A549 (cell line): ENCODE measurements around the gene KSR1. TPM values are rescaled to one million over a fixed set of nuclear protein-coding genes. Genes with fewer than 3 reads are reported as not detected.

Source experiments
- ATAC-seq, 2 experiments: fragments of 200-7000 bp in 1 of 2; fragments of >200 bp in 1 of 2; cut with Nextera tagmentation in 1 of 2; cut with Tn5 transposase in 1 of 2; 3 replicates each; pipeline versions ENCODE4 v1.8.0 to v1.9.1; 2018 to 2020; ENCODE audit warnings: mild to moderate bottlenecking in 1 of 2, moderate library complexity in 1 of 2
- CTCF ChIA-PET: fragments of 300-600 bp; sonication (Branson Sonifier 250); formaldehyde crosslinking; extraction: SDS; loops from one replicate; lab custom pipeline; 2021; ENCODE audit warnings: antibody characterized with exemption, inconsistent platforms; lab: Yijun Ruan, JAX
- POLR2A ChIA-PET: fragments of 350-600 bp; formaldehyde crosslinking; extraction: SDS; loops from one replicate; lab custom pipeline; 2021; ENCODE audit warnings: antibody characterized with exemption, inconsistent platforms; lab: Yijun Ruan, JAX
- DNase-seq, 2 experiments: peaks; one replicate each; pipeline versions ENCODE4 v3.0.0 to v3.0.0-alpha.2; 2011 to 2016; ENCODE audit warnings: low read depth in 1 of 2, low spot score in 1 of 2
- FAIRE-seq: peaks from 2 replicates; lab custom pipeline; 2011; peaks lifted over from hg19 to GRCh38; lab: Jason Lieb, UNC
- H3K27ac ChIP-seq, 2 experiments: fragments of >200 bp; sonication (Bioruptor Twin); formaldehyde crosslinking; 3 replicates each; pipeline ENCODE4 v1.5.1; 2016 to 2017
- H3K4me1 ChIP-seq: fragments of >200 bp; sonication (Bioruptor Twin); formaldehyde crosslinking; 3 replicates; pipeline ENCODE4 v1.6.1; 2016
- H3K4me2 ChIP-seq: fragments of >200 bp; sonication (Bioruptor Twin); formaldehyde crosslinking; 3 replicates; pipeline ENCODE4 v1.6.1; 2016
- H3K4me3 ChIP-seq: fragments of >200 bp; sonication (Bioruptor Twin); formaldehyde crosslinking; 3 replicates; pipeline ENCODE4 v1.5.1; 2016
- H3K9me3 ChIP-seq: fragments of >200 bp; sonication (Bioruptor Twin); formaldehyde crosslinking; 3 replicates; pipeline ENCODE4 v1.6.1; 2016
- BCL3 ChIP-seq: fragments of >200 bp; sonication (Bioruptor Twin); formaldehyde crosslinking; IDR thresholded peaks from 3 replicates; pipeline ENCODE4 v1.6.1; 2016
- CBX2 ChIP-seq: fragments of 200-600 bp; sonication (generic); IDR thresholded peaks from 2 replicates; pipeline ENCODE4 v1.6.1; 2016; ENCODE audit warnings: low read depth, mild to moderate bottlenecking, borderline replicate concordance
- CBX8 ChIP-seq: fragments of 200-600 bp; sonication (generic); IDR thresholded peaks from 2 replicates; pipeline ENCODE4 v1.6.1; 2016
- CEBPB ChIP-seq, 2 experiments: fragments of >200 bp in 1 of 2; sonication (Bioruptor Twin) in 1 of 2; formaldehyde crosslinking in 1 of 2; IDR thresholded peaks; 2 replicates each; pipeline ENCODE4 v1.6.1; 2012 to 2016
- EHF ChIP-seq: fragments of 250-450 bp; sonication (Bioruptor Pico); IDR thresholded peaks from 2 replicates; pipeline ENCODE4 v1.5.0; 2020; ENCODE audit warnings: mild to moderate bottlenecking
- EHMT2 ChIP-seq: fragments of 200-600 bp; sonication (generic); IDR thresholded peaks from 2 replicates; pipeline ENCODE4 v1.6.1; 2016; ENCODE audit warnings: antibody characterized with exemption, low read depth, mild to moderate bottlenecking, moderate library complexity
- ESRRA ChIP-seq: fragments of 150-350 bp; IDR thresholded peaks from 2 replicates; pipeline ENCODE4 v1.6.1; 2014; ENCODE audit warnings: mild to moderate bottlenecking, low read length, borderline replicate concordance
- FOSL2 ChIP-seq, 2 experiments: fragments of 450-650 bp in 1 of 2; fragments of >200 bp in 1 of 2; sonication (Bioruptor Twin) in 1 of 2; formaldehyde crosslinking; IDR thresholded peaks; 2 replicates each; pipeline versions ENCODE4 v1.5.0 to v1.6.1; 2016 to 2020; ENCODE audit warnings: mild to moderate bottlenecking in 1 of 2, moderate library complexity in 1 of 2
- HOXA7 ChIP-seq: fragments of 250-450 bp; sonication (Bioruptor Pico); IDR thresholded peaks from 2 replicates; pipeline ENCODE4 v1.5.0; 2020; ENCODE audit warnings: mild to moderate bottlenecking, moderate library complexity
- HOXB13 ChIP-seq: fragments of 250-450 bp; sonication (Bioruptor Pico); IDR thresholded peaks from 2 replicates; pipeline ENCODE4 v1.5.0; 2020; ENCODE audit warnings: low read depth, mild to moderate bottlenecking, moderate library complexity
- NFE2L2 ChIP-seq: fragments of 150-350 bp; conservative IDR thresholded peaks from 2 replicates; pipeline ENCODE4 v1.6.1; 2014; ENCODE audit warnings: low read length
- NPAS2 ChIP-seq: fragments of 250-450 bp; sonication (Bioruptor Pico); IDR thresholded peaks from 2 replicates; pipeline ENCODE4 v1.8.0; 2022; ENCODE audit warnings: mild to moderate bottlenecking, moderate library complexity, borderline replicate concordance
- POLR2A ChIP-seq: IDR thresholded peaks from 2 replicates; pipeline ENCODE4 v1.6.1; 2012; ENCODE audit warnings: mild to moderate bottlenecking, low read length
- RARB ChIP-seq: fragments of 250-450 bp; sonication (Bioruptor Pico); IDR thresholded peaks from 2 replicates; pipeline ENCODE4 v1.8.0; 2021; ENCODE audit warnings: mild to moderate bottlenecking, moderate library complexity
- REST ChIP-seq: fragments of 200-600 bp; sonication (generic); IDR thresholded peaks from 2 replicates; pipeline ENCODE4 v1.6.1; 2016; ENCODE audit warnings: antibody characterized with exemption, mild to moderate bottlenecking, moderate library complexity
- WGBS: methylation state at CpG from one replicate; pipeline ENCODE4 v1.1.6; 2017; ENCODE audit errors: missing lambda C conversion rate; 5-methylcytosine and 5-hydroxymethylcytosine counted together
- polyA plus RNA-seq, 4 experiments: library from polyadenylated mRNA; depleted of rRNA in 3 of 4; stranded (reverse); fragments of >200 nt; fragmentation: RNase III in 1 of 4; extraction: RNeasy Plus Mini Kit Qiagen cat#74134 plus additional on column Dnase treatment in 1 of 4; gene quantifications; 2 replicates in 3 of 4; 3 replicates in 1 of 4; pipeline ENCODE4 v1.2.3, GENCODE V29; 2011 to 2017
- TF ChIP-seq, protein P1 (sequence below): fragments of >200 bp; sonication (Bioruptor Twin); formaldehyde crosslinking; IDR thresholded peaks from 3 replicates; pipeline ENCODE4 v1.5.1; 2016
- TF ChIP-seq, protein P2 (sequence below): fragments of 250-450 bp; sonication (Bioruptor Pico); IDR thresholded peaks from 2 replicates; pipeline ENCODE4 v1.5.0; 2020; ENCODE audit warnings: low read depth, mild to moderate bottlenecking, moderate library complexity
- TF ChIP-seq, protein P3 (sequence below): fragments of 150-350 bp; IDR thresholded peaks from 2 replicates; pipeline ENCODE4 v1.6.1; 2014; ENCODE audit warnings: low read depth, mild to moderate bottlenecking, low read length

The KSR1 gene
- polyA plus RNA-seq, 2 of the 4 experiments (the other 2 are of a cell fraction), result 13.3 to 14.6 TPM

- Histone ChIP-seq H3K4me2 (no peak overlapping the region), H3K4me1 (peaks cover 58% of the 10 kb centered on the region), H3K9me3 (no peaks in the 10 kb centered on the region)
- ATAC-seq (no peak), FAIRE-seq (no peak)
- CTCF ChIA-PET, result interaction anchor here (0.8 to 8.7 kb wide), 4 partner anchors 21 to 223 kb away, joined by 3 to 141 read pairs (median 4); no protein-coding TSS in a partner anchor
- TF ChIP-seq EHMT2 (no peak), EHF (CRISPR knock-in tag) (no peak), ESRRA (no peak), RARB (no peak), FOSL2 (IDR thresholded peaks at IDR 0.05) (no peak), FOSL2 (CRISPR knock-in tag; IDR thresholded peaks at IDR 0.05) (no peak), CBX8 (no peak), HOXB13 (no peak), HOXA7 (CRISPR knock-in tag) (no peak), POLR2A (no peak), BCL3 (no peak), NFE2L2 (no peak), CEBPB (IDR thresholded peaks at IDR 0.05) (no peak), CBX2 (no peak), REST (no peak), NPAS2 (no peak)
- TF ChIP-seq, protein P1, sequence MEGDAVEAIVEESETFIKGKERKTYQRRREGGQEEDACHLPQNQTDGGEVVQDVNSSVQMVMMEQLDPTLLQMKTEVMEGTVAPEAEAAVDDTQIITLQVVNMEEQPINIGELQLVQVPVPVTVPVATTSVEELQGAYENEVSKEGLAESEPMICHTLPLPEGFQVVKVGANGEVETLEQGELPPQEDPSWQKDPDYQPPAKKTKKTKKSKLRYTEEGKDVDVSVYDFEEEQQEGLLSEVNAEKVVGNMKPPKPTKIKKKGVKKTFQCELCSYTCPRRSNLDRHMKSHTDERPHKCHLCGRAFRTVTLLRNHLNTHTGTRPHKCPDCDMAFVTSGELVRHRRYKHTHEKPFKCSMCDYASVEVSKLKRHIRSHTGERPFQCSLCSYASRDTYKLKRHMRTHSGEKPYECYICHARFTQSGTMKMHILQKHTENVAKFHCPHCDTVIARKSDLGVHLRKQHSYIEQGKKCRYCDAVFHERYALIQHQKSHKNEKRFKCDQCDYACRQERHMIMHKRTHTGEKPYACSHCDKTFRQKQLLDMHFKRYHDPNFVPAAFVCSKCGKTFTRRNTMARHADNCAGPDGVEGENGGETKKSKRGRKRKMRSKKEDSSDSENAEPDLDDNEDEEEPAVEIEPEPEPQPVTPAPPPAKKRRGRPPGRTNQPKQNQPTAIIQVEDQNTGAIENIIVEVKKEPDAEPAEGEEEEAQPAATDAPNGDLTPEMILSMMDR, result no peak
- TF ChIP-seq, protein P2, sequence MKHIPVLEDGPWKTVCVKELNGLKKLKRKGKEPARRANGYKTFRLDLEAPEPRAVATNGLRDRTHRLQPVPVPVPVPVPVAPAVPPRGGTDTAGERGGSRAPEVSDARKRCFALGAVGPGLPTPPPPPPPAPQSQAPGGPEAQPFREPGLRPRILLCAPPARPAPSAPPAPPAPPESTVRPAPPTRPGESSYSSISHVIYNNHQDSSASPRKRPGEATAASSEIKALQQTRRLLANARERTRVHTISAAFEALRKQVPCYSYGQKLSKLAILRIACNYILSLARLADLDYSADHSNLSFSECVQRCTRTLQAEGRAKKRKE (CRISPR knock-in tag), result no peak
- TF ChIP-seq, protein P3, sequence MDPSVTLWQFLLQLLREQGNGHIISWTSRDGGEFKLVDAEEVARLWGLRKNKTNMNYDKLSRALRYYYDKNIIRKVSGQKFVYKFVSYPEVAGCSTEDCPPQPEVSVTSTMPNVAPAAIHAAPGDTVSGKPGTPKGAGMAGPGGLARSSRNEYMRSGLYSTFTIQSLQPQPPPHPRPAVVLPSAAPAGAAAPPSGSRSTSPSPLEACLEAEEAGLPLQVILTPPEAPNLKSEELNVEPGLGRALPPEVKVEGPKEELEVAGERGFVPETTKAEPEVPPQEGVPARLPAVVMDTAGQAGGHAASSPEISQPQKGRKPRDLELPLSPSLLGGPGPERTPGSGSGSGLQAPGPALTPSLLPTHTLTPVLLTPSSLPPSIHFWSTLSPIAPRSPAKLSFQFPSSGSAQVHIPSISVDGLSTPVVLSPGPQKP, result no peak
- TF ChIP-seq, all 56 proteins: peak for 0
- Histone ChIP-seq H3K4me3 (no peak overlapping the region), H3K27ac (peak overlapping the region in 1 of 2 experiments; percentile 59; a peak in 2 of 6 replicates)
- WGBS, result 82% methylated on average over 10 of the region's 10 CpGs
- DNase-seq, result no peak
- POLR2A ChIA-PET, result no interaction called here
Measured at GRCh38 chr17:27461192-27461859, 5.1 kb downstream of the KSR1 start.
